Duodenal mucosa (tissue), 2 donors: ENCODE data around the gene HEPHL1.
"Not testable (repeated sequence)": the region's sequence is repeated elsewhere in the genome, so short reads cannot be mapped to it uniquely, and the experiment has no call there.

ENCODE experiments used
- H3K27ac ChIP-seq: one replicate; pipeline ENCODE4 v1.7.0; 2013; ENCODE audit warnings: low read depth, low read length
- H3K27me3 ChIP-seq, 2 donors: one replicate each; pipeline ENCODE4 v1.7.0; 2013; ENCODE audit warnings: low read length in 2 of 2, control low read depth in 1 of 2; ENCODE audit not compliant: insufficient read depth in 2 of 2, control insufficient read depth in 1 of 2
- H3K36me3 ChIP-seq, 2 donors: one replicate each; pipeline ENCODE4 v1.7.0; 2013; ENCODE audit warnings: low read length in 2 of 2, control low read depth in 1 of 2; ENCODE audit not compliant: insufficient read depth in 2 of 2, control insufficient read depth in 1 of 2
- H3K4me1 ChIP-seq, 2 donors: one replicate each; pipeline ENCODE4 v1.7.0; 2013; ENCODE audit warnings: low read length in 2 of 2, control low read depth in 1 of 2; ENCODE audit not compliant: insufficient read depth in 2 of 2, control insufficient read depth in 1 of 2
- H3K4me3 ChIP-seq, 2 donors: one replicate each; pipeline ENCODE4 v1.7.0; 2013; ENCODE audit warnings: low read length in 2 of 2, low read depth in 1 of 2
- H3K9ac ChIP-seq, 2 donors: one replicate each; pipeline ENCODE4 v1.7.0; 2013; ENCODE audit warnings: low read length in 2 of 2, low read depth in 1 of 2
- H3K9me3 ChIP-seq, 2 donors: one replicate each; pipeline ENCODE4 v1.7.0; 2013; ENCODE audit warnings: low read length in 2 of 2, control low read depth in 1 of 2; ENCODE audit not compliant: control insufficient read depth in 1 of 2

HEPHL1 gene

DNA sequence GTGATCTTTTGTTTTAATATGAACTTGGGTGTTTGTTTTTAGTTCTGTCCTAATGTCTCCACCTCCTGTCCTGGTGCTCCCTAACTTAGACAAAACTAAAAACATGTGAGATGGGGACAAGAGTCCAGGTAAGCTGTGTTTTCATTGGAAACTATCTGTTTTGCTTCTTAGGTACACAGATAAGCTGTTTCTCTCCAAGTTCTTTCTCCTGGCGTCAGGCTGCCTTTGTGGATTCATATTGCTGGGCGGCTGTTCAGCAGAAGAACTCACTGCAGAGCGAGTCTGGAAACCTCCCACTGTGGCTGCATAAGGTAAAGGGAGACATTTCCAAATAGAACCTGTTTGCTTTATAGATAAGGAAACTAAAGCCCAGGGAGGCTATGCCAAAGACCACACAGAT lies 132.2 kb downstream of the HEPHL1 start:
- Histone ChIP-seq H3K27me3 (no peaks in the 10 kb centered on the region), H3K9ac (no peak overlapping the region), H3K4me1 (peaks cover 23 to 35% of the 10 kb centered on the region in 2 donors), H3K9me3 (no peaks in the 10 kb centered on the region), H3K27ac (no peak overlapping the region), H3K4me3 (no peak overlapping the region), H3K36me3 (peaks cover 0 to 4% of the 10 kb centered on the region in 2 donors)

DNA sequence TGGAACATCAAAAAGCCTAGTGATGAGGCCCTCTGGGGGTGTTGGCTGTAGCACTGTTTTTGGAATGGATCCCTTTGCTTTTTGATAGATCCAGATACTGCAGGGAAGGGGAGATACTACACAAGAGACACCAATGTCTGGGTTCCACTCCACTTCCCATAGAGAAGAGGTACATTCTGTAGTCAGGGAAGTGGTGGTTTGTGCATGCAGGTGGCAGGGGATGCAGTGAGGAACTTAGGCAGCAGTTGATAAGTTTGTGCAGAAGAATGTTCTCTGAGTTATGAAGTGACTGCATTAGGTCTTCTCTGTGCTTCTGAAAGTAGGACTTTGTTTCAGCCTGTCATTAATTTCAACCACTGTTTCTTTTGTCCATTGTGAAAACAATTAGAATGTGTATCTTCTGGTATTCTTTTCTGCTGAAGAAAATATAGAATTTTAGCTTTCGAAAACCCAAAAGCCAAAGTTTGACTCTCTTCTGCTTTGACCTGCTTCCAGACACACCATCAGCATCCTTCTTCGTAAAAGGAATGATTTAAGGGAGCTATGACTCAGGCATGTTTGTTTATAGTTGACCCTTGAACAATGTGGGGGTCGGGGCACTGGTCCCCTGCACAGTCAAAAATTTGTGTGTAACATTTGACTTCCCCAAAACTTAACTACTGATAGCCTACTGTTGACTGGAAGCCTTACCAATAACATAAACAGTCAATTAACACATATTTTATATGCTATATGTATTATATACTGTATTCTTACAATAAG lies 133.1 kb downstream of the HEPHL1 start:
- Histone ChIP-seq H3K9ac (no peak overlapping the region), H3K4me1 (peaks cover 19 to 26% of the 10 kb centered on the region in 2 donors), H3K4me3 (no peak overlapping the region), H3K27ac (no peak overlapping the region), H3K36me3 (peaks cover 0 to 4% of the 10 kb centered on the region in 2 donors), H3K9me3 (no peaks in the 10 kb centered on the region), H3K27me3 (no peaks in the 10 kb centered on the region)

DNA sequence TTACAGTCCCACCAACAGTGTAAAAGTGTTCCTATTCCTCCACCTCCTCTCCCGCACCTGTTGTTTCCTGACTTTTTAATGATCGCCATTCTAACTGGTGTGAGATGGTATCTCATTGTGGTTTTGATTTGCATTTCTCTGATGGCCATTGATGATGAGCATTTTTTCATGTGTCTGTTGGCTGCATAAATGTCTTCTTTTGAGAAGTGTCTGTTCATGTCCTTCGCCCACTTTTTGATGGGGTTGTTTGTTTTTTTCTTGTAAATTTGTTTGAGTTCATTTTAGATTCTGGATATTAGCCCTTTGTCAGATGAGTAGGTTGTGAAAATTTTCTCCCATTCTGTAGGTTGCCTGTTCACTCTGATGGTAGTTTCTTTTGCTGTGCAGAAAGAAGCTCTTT lies 136.2 kb downstream of the HEPHL1 start:
- H3K4me3 ChIP-seq, H3K27ac ChIP-seq, H3K27me3 ChIP-seq, H3K9me3 ChIP-seq, H3K9ac ChIP-seq, H3K36me3 ChIP-seq: not testable (repeated sequence)
- H3K4me1 ChIP-seq = peaks cover 5 to 11% of the 10 kb centered on the region in 2 donors
